Thyroid gland (tissue), 4 donors: Measurements from ENCODE around the gene TMEM14A.

Experiments
- CTCF ChIP-seq, 6 experiments: fragments of 200-600 bp in 3 of 6; fragments of 450-650 bp in 3 of 6; sonication (generic) in 3 of 6; IDR thresholded peaks; one replicate each; pipeline ENCODE4 v1.5.1; 2016 to 2019; ENCODE audit warnings: antibody characterized with exemption in 6 of 6, mild to moderate bottlenecking in 2 of 6, inconsistent platforms in 1 of 6, moderate library complexity in 1 of 6
- POLR2A ChIP-seq, 2 donors: fragments of 450-650 bp; IDR thresholded peaks; one replicate each; pipeline ENCODE4 v1.6.1; 2017; ENCODE audit warnings: antibody characterized with exemption in 2 of 2, mild to moderate bottlenecking in 2 of 2, moderate library complexity in 1 of 2

- TF ChIP-seq CTCF (IDR thresholded peaks at IDR 0.05) (no peak), POLR2A (IDR thresholded peaks at IDR 0.05) (no peak)
These were observed 4.4 kb upstream of the TMEM14A start for GRCh38 chr6:52666523-52666922.
